GM12801 (cell line): ENCODE measurements around the gene SMURF2.

Experiments used
- CTCF ChIP-seq: IDR thresholded peaks from one replicate; pipeline ENCODE4 v1.5.1; 2011; ENCODE audit warnings: control low read depth; ENCODE audit not compliant: insufficient read length; ENCODE audit errors: extremely low read depth

SMURF2 gene

GRCh38 chr17:64503821-64504768, 158.0 kb downstream of the SMURF2 start:
- TF ChIP-seq CTCF = no peak

- TF ChIP-seq CTCF = no peak
Observed at GRCh38 chr17:64503341-64503740, 158.8 kb downstream of the SMURF2 start.

GRCh38 chr17:64502809-64503208, 159.3 kb downstream of the SMURF2 start:
- TF ChIP-seq CTCF = no peak

- no peak for TF ChIP-seq CTCF
Observed at GRCh38 chr17:64502021-64502420, 160.1 kb downstream of the SMURF2 start.

- no peak for TF ChIP-seq CTCF
Observed at GRCh38 chr17:64500862-64501765, 161.0 kb downstream of the SMURF2 start.

- no peak for TF ChIP-seq CTCF
Observed at GRCh38 chr17:64500487-64500859, 161.6 kb downstream of the SMURF2 start.

- TF ChIP-seq CTCF = no peak
Observed at GRCh38 chr17:64499805-64500486, 162.2 kb downstream of the SMURF2 start.
